Measurements from ENCODE around the gene PIP5K1B. TPM values are rescaled to one million over a fixed set of nuclear protein-coding genes. Genes with fewer than 3 reads are reported as not detected.

PIP5K1B gene
- polyA plus RNA-seq, 1 donor (not counting 4 experiments of a cell fraction or from before 2014, with no cell fraction given): not detected

DNA sequence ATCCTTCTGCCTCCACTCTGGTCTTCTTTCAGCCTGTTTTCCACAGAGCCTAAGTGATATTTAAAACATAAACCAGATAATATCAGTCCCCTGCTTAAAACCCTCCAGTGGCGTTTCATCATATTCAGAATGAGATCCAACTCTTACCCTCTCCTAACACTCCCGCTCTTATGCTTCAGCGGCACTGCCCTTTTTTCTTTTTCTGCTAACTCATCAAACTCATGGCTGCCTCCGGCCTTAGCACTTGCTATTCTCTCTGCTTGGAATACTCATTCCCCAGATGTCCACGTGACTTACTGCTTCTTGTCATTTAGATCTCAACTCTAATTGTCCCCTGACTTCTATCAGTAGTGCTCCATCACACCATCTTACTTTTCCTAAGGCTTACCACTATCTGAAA is 73.6 kb downstream of the PIP5K1B start:
- peaks cover 16% of the 10 kb centered on the region for H3K79me2 ChIP-seq (ENCODE audit: control insufficient read depth, insufficient read depth, low read length)
- no peaks in the 10 kb centered on the region for H4K20me1 ChIP-seq (ENCODE audit: control insufficient read depth, extremely low read depth, insufficient read depth, low read length)
- TF ChIP-seq, protein P1, sequence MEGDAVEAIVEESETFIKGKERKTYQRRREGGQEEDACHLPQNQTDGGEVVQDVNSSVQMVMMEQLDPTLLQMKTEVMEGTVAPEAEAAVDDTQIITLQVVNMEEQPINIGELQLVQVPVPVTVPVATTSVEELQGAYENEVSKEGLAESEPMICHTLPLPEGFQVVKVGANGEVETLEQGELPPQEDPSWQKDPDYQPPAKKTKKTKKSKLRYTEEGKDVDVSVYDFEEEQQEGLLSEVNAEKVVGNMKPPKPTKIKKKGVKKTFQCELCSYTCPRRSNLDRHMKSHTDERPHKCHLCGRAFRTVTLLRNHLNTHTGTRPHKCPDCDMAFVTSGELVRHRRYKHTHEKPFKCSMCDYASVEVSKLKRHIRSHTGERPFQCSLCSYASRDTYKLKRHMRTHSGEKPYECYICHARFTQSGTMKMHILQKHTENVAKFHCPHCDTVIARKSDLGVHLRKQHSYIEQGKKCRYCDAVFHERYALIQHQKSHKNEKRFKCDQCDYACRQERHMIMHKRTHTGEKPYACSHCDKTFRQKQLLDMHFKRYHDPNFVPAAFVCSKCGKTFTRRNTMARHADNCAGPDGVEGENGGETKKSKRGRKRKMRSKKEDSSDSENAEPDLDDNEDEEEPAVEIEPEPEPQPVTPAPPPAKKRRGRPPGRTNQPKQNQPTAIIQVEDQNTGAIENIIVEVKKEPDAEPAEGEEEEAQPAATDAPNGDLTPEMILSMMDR (optimal IDR thresholded peaks at IDR 0.05 in 1 of 3, IDR thresholded peaks at IDR 0.05 in 1 of 3, conservative IDR thresholded peaks at IDR 0.05 in 1 of 3; ENCODE audit: extremely low read depth in 1 of 3, insufficient read depth in 2 of 3, low read length in 3 of 3): no peak
- no peaks in the 10 kb centered on the region for H3K36me3 ChIP-seq (ENCODE audit: control insufficient read depth in 2 of 2, extremely low read depth in 1 of 2, insufficient read depth in 2 of 2, low read length in 2 of 2)
- dilution Hi-C loops (cut with MboI; ENCODE audit: extremely low pct_ligation_motif_present, low sequenced_read_pairs): no loop called here
- peak overlapping the region; percentile 63 for H2AFZ ChIP-seq (ENCODE audit: control insufficient read depth, low read length)
- H3K9ac ChIP-seq (ENCODE audit: control insufficient read depth, extremely low read depth, insufficient read depth, low read length): no peak overlapping the region
- no peaks in the 10 kb centered on the region for H3K9me1 ChIP-seq (ENCODE audit: control insufficient read depth, extremely low read depth, insufficient read depth, low read length)
- H3K27me3 ChIP-seq (ENCODE audit: control insufficient read depth, extremely low read depth, insufficient read depth, low read length): no peaks in the 10 kb centered on the region
- H3K4me1 ChIP-seq (ENCODE audit: control insufficient read depth, extremely low read depth, insufficient read depth, low read length): peaks cover 19% of the 10 kb centered on the region
- no peak overlapping the region for H3K27ac ChIP-seq (ENCODE audit: control insufficient read depth, insufficient read depth, low read length)
- H3K4me2 ChIP-seq (ENCODE audit: control insufficient read depth, extremely low read depth, insufficient read depth, low read depth, low read length): peak overlapping the region; percentile 90
- no peak for FAIRE-seq
- DNase-seq (ENCODE audit: low read depth, low spot score): no peak
- H3K9me3 ChIP-seq (ENCODE audit: control insufficient read depth, low read depth, low read length): no peaks in the 10 kb centered on the region
- no peak overlapping the region for H3K4me3 ChIP-seq (ENCODE audit: control insufficient read depth in 2 of 3, extremely low read depth in 1 of 3, insufficient read depth in 2 of 3, low read depth in 1 of 3, low read length in 3 of 3)

DNA sequence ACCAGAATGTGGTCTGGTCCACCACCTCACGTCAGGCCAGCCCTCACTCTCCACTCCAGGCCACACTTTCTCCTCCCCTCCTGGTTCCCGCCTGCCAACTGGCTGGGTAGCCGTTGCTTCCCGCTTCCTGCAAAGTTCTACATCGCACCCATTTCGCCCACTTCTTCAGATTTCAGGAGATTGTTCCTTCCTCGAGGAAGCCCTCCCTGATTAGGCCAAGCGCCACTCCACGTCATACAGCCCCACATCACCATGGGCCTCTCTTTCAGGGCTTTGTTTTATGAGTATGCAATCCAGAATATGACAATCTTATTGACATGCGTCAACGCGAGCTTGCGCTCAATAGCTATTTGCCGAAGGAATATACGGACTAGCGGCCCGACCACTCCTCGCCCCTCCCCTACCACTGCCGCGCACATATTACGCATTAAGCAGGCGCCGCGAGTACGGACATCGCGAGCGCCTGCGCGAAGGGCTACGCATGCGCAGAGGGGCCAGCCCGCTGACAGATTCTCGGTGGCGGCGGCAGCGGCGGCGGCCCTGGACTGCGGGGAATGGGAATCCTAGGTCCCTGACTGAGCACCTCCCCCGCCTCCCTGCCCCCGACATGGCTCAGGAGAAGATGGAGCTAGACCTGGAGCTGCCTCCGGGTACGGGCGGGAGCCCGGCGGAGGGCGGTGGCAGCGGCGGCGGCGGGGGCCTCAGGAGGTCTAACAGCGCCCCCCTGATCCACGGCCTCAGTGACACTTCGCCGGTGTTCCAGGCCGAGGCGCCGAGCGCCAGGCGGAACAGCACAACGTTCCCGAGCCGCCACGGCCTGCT is 74.7 kb downstream of the PIP5K1B start:
- no peaks in the 10 kb centered on the region for H3K36me3 ChIP-seq (ENCODE audit: control insufficient read depth in 2 of 2, extremely low read depth in 1 of 2, insufficient read depth in 2 of 2, low read length in 2 of 2)
- peak overlapping the region; percentile 90 for H2AFZ ChIP-seq (ENCODE audit: control insufficient read depth, low read length)
- dilution Hi-C loops (cut with MboI; ENCODE audit: extremely low pct_ligation_motif_present, low sequenced_read_pairs): no loop called here
- peaks cover 19% of the 10 kb centered on the region for H3K4me1 ChIP-seq (ENCODE audit: control insufficient read depth, extremely low read depth, insufficient read depth, low read length)
- peak overlapping the region; percentile 85 for H3K9ac ChIP-seq (ENCODE audit: control insufficient read depth, extremely low read depth, insufficient read depth, low read length)
- H4K20me1 ChIP-seq (ENCODE audit: control insufficient read depth, extremely low read depth, insufficient read depth, low read length): no peaks in the 10 kb centered on the region
- H3K4me2 ChIP-seq (ENCODE audit: control insufficient read depth, extremely low read depth, insufficient read depth, low read depth, low read length): peak overlapping the region; percentile 98
- peak overlapping the region; percentile 64 to 86 (median 77) for H3K4me3 ChIP-seq (ENCODE audit: control insufficient read depth in 2 of 3, extremely low read depth in 1 of 3, insufficient read depth in 2 of 3, low read depth in 1 of 3, low read length in 3 of 3)
- H3K79me2 ChIP-seq (ENCODE audit: control insufficient read depth, insufficient read depth, low read length): peaks cover 16% of the 10 kb centered on the region
- H3K9me3 ChIP-seq (ENCODE audit: control insufficient read depth, low read depth, low read length): no peaks in the 10 kb centered on the region
- DNase-seq (ENCODE audit: low read depth, low spot score) (peak; percentile 44), FAIRE-seq (peak; percentile 46)
- H3K27ac ChIP-seq (ENCODE audit: control insufficient read depth, insufficient read depth, low read length): peak overlapping the region; percentile 83
- TF ChIP-seq, protein P1 (optimal IDR thresholded peaks at IDR 0.05 in 1 of 3, IDR thresholded peaks at IDR 0.05 in 1 of 3, conservative IDR thresholded peaks at IDR 0.05 in 1 of 3; ENCODE audit: extremely low read depth in 1 of 3, insufficient read depth in 2 of 3, low read length in 3 of 3): peak; percentile 10 to 54 (median 30)
- no peak for TF ChIP-seq EZH2 (IDR thresholded peaks at IDR 0.05; ENCODE audit: low read length)
- no peaks in the 10 kb centered on the region for H3K27me3 ChIP-seq (ENCODE audit: control insufficient read depth, extremely low read depth, insufficient read depth, low read length)
- no peaks in the 10 kb centered on the region for H3K9me1 ChIP-seq (ENCODE audit: control insufficient read depth, extremely low read depth, insufficient read depth, low read length)
